ENCODE results near the gene CNOT3.
"Not testable (repeated sequence)": the region's sequence is repeated elsewhere in the genome, so short reads cannot be mapped to it uniquely, and the experiment has no call there.

The CNOT3 gene

DNA sequence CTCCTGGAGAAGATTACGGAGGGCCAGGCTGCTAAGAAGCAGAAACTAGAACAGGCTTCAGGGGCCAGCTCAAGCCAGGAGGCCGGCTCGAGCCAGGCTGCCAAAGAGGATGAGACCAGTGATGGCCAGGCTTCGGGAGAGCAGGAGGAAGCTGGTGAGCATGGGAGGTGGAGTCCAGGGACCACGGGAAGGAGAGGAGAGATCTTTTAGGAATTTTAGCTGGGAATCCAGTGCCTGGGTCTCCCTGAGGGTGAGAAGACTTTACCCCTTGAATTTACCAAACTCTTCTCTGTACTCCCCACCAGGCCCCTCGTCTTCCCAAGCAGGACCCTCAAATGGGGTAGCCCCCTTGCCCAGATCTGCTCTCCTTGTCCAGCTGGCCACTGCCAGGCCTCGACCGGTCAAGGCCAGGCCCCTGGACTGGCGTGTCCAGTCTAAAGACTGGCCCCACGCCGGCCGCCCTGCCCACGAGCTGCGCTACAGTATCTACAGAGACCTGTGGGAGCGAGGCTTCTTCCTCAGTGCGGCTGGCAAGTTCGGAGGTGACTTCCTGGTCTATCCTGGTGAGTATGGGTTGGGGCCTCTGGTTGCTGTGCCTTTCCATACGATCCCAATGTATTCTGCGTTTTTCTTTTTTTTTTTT is 54.4 kb downstream of the CNOT3 start:
- no peak for DNase-seq (ENCODE audit: low spot score)

DNA sequence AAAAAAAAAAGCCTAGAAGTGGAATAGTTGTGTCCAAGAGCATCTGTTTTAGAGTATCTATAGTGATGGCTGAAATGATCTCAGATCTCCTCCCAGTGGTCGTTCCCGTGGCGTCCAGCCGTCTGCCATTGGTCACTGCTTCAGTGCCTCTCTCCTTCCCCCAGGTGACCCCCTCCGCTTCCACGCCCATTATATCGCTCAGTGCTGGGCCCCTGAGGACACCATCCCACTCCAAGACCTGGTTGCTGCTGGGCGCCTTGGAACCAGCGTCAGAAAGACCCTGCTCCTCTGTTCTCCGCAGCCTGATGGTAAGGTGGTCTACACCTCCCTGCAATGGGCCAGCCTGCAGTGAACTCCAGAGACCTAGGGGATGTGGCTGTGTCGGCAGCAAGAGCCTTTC is 55.4 kb downstream of the CNOT3 start:
- no peak for DNase-seq (ENCODE audit: low spot score)

DNA sequence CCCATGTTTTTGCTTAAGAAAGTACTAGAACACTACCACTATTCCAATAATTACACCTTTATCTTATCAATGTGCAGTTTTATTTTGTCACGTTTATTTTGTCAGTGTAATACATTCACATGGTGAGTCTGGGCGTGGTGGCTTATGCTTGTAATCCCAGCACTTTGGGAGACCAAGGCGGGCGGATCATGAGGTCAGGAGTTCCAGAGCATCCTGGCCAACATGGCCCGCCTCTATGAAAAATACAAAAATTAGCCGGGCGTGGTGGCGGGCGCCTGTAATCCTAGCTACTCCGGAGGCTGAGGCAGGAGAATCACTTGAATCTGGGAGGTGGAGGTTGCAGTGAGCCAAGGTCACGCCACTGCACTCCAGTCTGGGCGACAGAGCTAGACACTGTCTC is 56.9 kb downstream of the CNOT3 start:
- DNase-seq (ENCODE audit: low spot score), result not testable (repeated sequence)

DNA sequence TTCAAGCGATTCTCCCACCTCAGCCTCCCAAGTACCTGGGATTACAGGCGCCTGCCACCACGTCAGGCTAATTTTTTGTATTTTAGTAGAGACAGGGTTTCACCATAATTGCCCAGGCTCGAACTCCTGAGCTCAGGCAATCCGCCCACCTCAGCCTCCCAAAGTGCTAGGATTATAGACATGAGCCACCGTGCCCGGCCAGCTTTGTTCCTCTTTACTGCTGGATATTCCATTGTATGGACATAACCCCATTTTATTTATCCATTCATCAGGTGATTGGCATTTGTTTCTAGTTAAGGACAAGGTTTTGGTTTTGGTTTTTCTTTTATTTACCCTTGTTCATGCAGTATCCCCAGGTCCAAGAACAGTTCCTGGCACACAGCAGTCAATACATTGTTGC is 59.0 kb downstream of the CNOT3 start:
- no peak for DNase-seq (ENCODE audit: low spot score)

GRCh38 chr19:54197121-54197520 is 59.6 kb downstream of the CNOT3 start:
- DNase-seq (ENCODE audit: low spot score), result no peak

GRCh38 chr19:54199401-54199800 is 61.8 kb downstream of the CNOT3 start:
- DNase-seq (ENCODE audit: low spot score), result no peak

DNA sequence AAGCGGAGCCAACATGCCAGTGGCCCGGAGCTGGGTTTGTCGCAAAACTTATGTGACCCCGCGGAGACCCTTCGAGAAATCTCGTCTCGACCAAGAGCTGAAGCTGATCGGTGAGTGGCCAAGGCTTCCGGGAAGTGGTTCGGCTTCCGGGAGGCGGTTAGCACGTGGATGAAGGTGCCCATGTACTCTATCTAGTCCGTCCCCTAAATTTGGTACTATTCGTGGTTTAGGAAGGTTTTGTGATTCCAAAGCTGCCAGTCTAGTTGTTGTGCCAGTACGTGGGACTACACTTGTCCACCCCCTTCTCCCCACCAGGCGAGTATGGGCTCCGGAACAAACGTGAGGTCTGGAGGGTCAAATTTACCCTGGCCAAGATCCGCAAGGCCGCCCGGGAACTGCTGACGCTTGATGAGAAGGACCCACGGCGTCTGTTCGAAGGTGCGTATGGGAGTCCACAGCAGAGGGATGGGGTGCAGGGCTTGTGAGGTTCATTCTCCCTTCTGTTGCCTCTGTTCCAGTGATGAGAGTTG is 63.7 kb downstream of the CNOT3 start:
- no peak for DNase-seq (ENCODE audit: low spot score)

GRCh38 chr19:54201980-54202379 is 64.4 kb downstream of the CNOT3 start:
- DNase-seq (ENCODE audit: low spot score), result no peak

DNA sequence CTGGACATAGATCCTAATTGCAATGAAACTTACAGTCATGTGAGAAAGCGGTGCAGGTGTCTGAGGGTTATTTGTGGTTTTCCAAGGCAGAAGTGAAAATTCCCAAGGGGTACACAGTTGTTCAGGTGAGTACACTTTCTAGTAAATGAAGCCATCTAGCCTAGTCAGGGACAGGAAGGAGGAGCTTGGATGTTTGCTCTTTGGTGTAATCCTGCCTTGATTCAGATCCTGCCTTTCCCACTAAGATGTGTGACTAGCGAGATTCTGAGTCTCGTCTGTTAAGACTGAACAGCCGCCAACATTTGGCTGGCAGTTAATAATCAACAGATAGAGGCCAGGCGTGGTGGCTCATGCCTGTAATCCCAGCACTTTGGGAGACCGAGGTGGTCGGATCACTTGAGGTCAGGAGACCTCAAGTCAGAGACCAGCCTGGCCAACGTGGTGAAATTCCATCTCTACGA is 65.6 kb downstream of the CNOT3 start:
- no peak for DNase-seq (ENCODE audit: low spot score)

DNA sequence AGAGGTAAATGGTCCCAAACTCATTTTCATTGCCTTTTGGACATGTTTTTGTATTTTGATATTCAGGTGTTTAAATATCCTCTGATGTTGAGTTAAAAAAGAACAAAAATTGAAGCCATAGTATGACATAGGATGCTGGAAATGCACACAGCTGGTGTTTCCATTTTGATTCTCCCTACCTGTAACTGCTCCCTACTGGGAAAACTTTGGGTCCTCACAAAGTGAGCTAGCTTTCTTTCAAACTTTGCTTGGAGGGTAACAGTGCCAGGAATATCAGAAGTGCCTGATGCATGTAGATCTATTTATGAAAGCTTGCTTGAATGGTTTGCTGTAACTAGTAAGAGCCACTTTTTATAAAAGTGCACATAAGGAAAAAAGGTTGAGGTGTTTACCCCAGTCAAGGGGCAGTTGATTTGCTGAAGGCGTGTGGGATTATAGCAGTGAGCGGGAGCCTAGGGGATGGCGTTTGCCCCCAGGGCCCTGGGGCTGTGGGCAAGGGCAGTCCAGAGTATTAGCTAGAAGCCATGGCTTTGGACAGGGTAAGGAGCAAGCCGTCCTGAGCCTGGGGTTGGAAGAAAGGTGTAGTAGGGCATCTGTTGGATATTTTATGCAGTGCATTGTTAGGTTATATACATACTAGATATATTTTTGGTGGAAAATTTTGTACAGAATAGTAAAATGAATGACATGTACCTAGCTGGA is 67.4 kb downstream of the CNOT3 start:
- DNase-seq (ENCODE audit: low spot score), result no peak

Measured in COLO829 (cell line).